Effector memory CD8-positive, alpha-beta T cell (primary cell): Measurements from ENCODE around the gene PERP.
"Not testable (repeated sequence)": the region's sequence is repeated elsewhere in the genome, so short reads cannot be mapped to it uniquely, and the experiment has no call there.

ENCODE experiments used
- ATAC-seq: fragments of 150-1000 bp; cut with Tn5 transposase; replicated peaks from 2 replicates; pipeline ENCODE4 v1.10.0; 2021; ENCODE audit warnings: mild to moderate bottlenecking, moderate library complexity
- DNase-seq, 3 experiments: peaks; one replicate each; pipeline ENCODE4 v3.0.0; 2021
- H3K27ac Mint-ChIP-seq, 2 donors: one replicate each; pipeline ENCODE4 v1.8.0; 2022; ENCODE audit warnings: mild to moderate bottlenecking in 2 of 2, mixed read lengths in 2 of 2, moderate library complexity in 2 of 2
- H3K27me3 Mint-ChIP-seq, 2 donors: one replicate each; pipeline ENCODE4 v1.8.0; 2022; ENCODE audit warnings: mixed read lengths in 2 of 2
- H3K36me3 Mint-ChIP-seq: one replicate; pipeline ENCODE4 v1.8.0; 2022; ENCODE audit warnings: mild to moderate bottlenecking, moderate library complexity, mixed read lengths; ENCODE audit not compliant: insufficient read depth
- H3K4me1 Mint-ChIP-seq, 2 donors: one replicate each; pipeline ENCODE4 v1.8.0; 2022; ENCODE audit warnings: low read depth in 2 of 2, mixed read lengths in 2 of 2
- H3K4me3 Mint-ChIP-seq, 2 donors: one replicate each; pipeline ENCODE4 v1.8.0; 2022; ENCODE audit warnings: mild to moderate bottlenecking in 2 of 2, mixed read lengths in 2 of 2, moderate library complexity in 2 of 2
- H3K9me3 Mint-ChIP-seq, 2 donors: one replicate each; pipeline ENCODE4 v1.8.0; 2022; ENCODE audit warnings: mixed read lengths in 2 of 2

Gene PERP

DNA sequence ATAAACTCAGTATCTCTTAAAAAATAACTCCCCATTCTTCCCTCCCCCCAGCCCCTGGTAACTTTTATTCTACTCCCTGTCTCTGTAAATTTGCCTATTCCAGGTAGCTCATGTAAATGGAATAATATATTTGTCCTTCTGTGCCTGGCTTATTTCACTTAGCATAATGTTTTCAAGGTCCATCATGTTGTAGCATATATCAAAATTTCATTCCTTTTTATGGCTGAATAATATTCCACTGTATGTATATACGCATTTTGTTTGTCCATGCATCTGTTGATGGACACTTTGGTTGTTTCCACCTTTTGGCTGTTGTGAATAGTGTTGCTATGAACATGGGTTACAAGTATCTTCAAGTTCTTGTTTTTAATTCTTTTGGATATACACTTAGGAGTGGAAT lies 13.0 kb downstream of the PERP start:
- DNase-seq: no peak
- Mint-ChIP-seq H3K4me1 (no peaks in the 10 kb centered on the region), H3K4me3 (no peak overlapping the region), H3K27me3 (no peaks in the 10 kb centered on the region), H3K36me3 (no peaks in the 10 kb centered on the region), H3K9me3 (peaks cover 0 to 2% of the 10 kb centered on the region in 2 donors), H3K27ac (no peak overlapping the region)
- ATAC-seq: no peak

DNA sequence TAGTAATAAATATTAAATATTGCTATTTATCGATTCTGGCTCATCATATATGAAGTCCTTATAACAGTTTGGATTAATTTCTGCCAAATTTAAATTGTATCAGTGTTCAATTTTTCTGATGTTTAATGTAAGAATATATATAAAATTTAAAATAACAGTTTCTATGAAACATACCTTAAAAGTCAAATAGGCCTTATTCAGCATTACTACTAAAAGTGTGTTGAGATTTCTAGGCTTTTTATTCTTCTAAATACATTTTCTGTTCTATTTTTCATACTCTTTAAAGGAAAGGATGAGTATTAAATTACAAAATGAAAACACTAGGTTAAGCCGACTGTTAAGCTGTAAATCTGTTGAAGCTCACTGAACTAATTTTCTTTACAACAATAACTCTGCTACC lies 13.6 kb downstream of the PERP start:
- H3K9me3 Mint-ChIP-seq: peaks cover 0 to 2% of the 10 kb centered on the region in 2 donors
- DNase-seq (no peak), ATAC-seq (no peak)
- no peak overlapping the region for H3K4me3 Mint-ChIP-seq
- H3K4me1 Mint-ChIP-seq: no peaks in the 10 kb centered on the region
- H3K36me3 Mint-ChIP-seq: no peaks in the 10 kb centered on the region
- no peak overlapping the region for H3K27ac Mint-ChIP-seq
- no peaks in the 10 kb centered on the region for H3K27me3 Mint-ChIP-seq

DNA sequence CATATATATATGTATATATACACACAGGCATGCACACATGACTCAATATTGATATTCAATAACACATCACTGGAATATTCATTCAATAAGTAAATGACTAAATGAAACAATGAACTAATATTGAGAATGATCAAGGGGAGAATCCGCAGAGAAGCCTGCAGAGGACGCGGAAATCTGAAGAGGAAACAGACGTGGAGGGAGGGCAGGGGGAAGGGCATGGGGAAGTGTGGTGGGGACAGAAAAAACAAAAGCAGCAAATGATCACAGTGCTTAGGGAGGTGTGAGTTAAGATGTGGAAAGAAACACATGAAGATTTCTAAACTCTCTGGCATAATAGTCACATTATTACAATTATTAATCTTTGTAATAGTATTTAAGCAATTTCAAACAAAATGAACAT lies 14.5 kb downstream of the PERP start:
- H3K4me1 Mint-ChIP-seq: no peaks in the 10 kb centered on the region
- H3K27ac Mint-ChIP-seq: no peak overlapping the region
- H3K27me3 Mint-ChIP-seq: no peaks in the 10 kb centered on the region
- H3K9me3 Mint-ChIP-seq: no peaks in the 10 kb centered on the region
- H3K36me3 Mint-ChIP-seq: no peaks in the 10 kb centered on the region
- DNase-seq (no peak), ATAC-seq (no peak)
- no peak overlapping the region for H3K4me3 Mint-ChIP-seq

DNA sequence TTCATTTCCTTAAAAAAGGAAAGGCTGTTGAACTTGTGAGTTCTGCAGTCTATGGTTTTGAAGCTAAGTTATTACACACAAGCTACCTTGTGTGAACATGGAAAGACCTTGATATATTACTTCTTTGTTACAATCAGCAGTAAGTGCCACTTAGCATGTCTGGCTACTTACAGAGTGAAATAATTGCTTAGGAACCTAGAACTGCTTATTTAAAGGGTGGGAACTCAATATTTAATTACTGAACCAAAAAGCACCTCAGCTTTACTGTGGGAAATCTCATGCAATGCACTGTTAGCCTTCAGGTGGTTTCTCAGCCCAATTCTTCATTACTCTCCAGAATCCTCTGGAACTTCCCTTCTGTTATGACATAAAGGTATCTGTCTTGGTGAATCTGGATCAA lies 17.9 kb downstream of the PERP start:
- no peaks in the 10 kb centered on the region for H3K9me3 Mint-ChIP-seq
- H3K27ac Mint-ChIP-seq: no peak overlapping the region
- H3K4me1 Mint-ChIP-seq: no peaks in the 10 kb centered on the region
- H3K36me3 Mint-ChIP-seq: no peaks in the 10 kb centered on the region
- no peak overlapping the region for H3K4me3 Mint-ChIP-seq
- ATAC-seq: no peak
- no peak for DNase-seq
- H3K27me3 Mint-ChIP-seq: no peaks in the 10 kb centered on the region

DNA sequence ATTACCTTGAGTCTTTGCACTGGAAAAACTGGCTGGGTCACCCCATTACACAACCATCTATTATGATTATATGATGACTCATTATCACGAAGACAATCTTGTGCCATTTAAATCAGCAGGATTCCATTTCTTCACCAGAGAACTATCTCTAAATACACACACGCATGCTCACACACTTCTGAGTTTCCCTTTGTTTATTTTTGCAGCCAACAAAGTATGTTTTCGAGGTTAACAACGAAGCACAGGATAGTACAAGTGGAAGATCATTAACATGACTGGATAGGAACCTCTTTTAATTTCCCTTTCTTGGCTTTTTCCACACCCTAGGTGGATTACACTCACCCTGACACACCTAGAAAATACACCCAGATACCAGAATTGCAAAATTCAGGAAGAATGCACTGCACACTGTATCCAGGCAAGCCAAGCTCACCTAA lies 18.9 kb downstream of the PERP start:
- H3K9me3 Mint-ChIP-seq: no peaks in the 10 kb centered on the region
- no peak for DNase-seq
- H3K27me3 Mint-ChIP-seq: peaks cover 0 to 2% of the 10 kb centered on the region in 2 donors
- no peaks in the 10 kb centered on the region for H3K36me3 Mint-ChIP-seq
- H3K27ac Mint-ChIP-seq: no peak overlapping the region
- H3K4me3 Mint-ChIP-seq: no peak overlapping the region
- ATAC-seq: no peak
- no peaks in the 10 kb centered on the region for H3K4me1 Mint-ChIP-seq

DNA sequence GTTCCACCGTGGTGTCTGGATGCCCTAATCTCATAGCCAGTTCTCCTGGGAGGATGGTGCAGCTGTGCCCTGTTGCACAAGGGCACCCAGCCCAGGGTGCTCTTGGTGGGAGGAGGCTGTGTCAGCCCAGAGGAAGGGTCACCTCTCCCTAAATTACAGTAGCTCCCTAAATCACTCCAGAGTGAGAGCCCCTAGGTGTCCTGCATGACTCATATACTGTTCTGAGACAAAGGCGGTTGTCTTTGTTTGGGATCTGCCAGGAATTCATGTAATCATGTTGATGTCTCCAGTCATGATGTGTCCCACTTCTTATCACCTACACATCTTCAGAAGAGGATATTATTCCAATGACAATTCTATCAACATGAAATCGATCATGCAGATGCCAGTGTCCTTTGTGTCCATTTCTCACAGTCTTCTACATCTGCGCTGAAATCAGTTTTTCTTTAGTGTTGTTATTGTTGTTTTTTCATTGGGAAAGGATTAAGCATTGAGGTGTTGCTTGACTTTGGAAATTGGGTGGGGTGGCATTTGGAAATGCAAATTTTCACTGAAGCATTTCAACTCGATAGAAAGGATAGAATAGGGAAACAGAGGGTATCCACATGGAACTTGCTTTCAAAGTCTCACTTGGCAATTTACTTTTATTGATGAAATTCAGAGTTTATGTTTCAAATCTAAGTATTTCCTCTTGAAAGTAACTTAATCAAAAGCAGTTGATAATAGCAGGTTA lies 19.5 kb downstream of the PERP start:
- H3K27me3 Mint-ChIP-seq: peaks cover 0 to 8% of the 10 kb centered on the region in 2 donors
- no peak overlapping the region for H3K4me3 Mint-ChIP-seq
- no peaks in the 10 kb centered on the region for H3K4me1 Mint-ChIP-seq
- no peak overlapping the region for H3K27ac Mint-ChIP-seq
- H3K9me3 Mint-ChIP-seq: no peaks in the 10 kb centered on the region
- DNase-seq (no peak), ATAC-seq (no peak)
- H3K36me3 Mint-ChIP-seq: no peaks in the 10 kb centered on the region

DNA sequence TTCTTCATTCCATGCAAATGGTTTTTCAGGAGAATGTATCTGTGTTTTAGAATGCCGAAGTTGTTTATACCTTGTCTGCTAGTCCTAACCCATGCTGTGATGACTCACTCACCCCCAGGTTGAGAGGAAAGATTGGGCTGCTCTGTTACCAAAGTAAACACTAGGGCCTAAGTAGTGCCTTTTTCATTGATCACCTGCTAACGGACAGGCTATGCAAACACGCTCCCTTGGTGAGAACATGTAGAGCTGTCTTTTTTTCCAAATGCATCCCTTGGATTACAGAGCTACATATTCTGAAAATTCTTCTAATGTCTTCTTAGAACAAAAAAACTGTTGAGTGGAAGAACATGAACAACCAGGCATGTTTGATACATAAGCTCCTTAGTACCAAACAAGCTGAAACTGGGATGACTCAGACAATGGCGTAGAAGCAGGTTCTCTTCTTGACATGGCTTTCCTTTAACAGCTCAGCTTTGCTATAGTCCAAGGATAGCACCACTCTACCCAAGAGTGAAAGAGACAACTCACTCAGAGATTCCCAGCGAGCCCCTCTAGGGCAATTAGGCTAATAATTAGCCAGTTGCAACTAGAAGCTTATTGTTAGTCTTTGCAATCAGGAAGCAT lies 20.5 kb downstream of the PERP start:
- ATAC-seq (no peak), DNase-seq (no peak)
- Mint-ChIP-seq H3K4me1 (no peaks in the 10 kb centered on the region), H3K9me3 (no peaks in the 10 kb centered on the region), H3K27me3 (peaks cover 4 to 18% of the 10 kb centered on the region in 2 donors), H3K27ac (no peak overlapping the region), H3K4me3 (no peak overlapping the region), H3K36me3 (no peaks in the 10 kb centered on the region)

DNA sequence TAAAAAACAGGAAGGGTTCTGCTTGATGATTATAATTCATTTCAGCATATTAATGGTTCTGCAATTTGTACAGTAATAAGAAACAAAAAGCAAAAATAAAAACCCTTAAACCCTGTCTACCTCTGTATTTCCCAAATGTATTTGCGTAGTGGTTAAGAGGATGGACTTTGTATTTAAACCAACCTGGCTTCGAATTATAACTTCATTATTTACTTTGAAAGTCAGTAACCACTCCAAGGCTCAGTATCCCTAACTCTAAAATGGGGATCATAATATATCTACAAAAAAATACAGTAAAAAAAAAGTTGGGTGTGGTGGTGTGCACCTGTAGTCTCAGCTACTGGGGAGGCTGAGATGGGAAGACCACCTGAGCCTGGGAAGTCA lies 21.4 kb downstream of the PERP start:
- Mint-ChIP-seq H3K4me1 (no peaks in the 10 kb centered on the region), H3K9me3 (no peaks in the 10 kb centered on the region), H3K36me3 (no peaks in the 10 kb centered on the region), H3K4me3 (no peak overlapping the region), H3K27ac (no peak overlapping the region), H3K27me3 (peaks cover 8 to 25% of the 10 kb centered on the region in 2 donors)
- no peak for DNase-seq
- ATAC-seq: no peak

DNA sequence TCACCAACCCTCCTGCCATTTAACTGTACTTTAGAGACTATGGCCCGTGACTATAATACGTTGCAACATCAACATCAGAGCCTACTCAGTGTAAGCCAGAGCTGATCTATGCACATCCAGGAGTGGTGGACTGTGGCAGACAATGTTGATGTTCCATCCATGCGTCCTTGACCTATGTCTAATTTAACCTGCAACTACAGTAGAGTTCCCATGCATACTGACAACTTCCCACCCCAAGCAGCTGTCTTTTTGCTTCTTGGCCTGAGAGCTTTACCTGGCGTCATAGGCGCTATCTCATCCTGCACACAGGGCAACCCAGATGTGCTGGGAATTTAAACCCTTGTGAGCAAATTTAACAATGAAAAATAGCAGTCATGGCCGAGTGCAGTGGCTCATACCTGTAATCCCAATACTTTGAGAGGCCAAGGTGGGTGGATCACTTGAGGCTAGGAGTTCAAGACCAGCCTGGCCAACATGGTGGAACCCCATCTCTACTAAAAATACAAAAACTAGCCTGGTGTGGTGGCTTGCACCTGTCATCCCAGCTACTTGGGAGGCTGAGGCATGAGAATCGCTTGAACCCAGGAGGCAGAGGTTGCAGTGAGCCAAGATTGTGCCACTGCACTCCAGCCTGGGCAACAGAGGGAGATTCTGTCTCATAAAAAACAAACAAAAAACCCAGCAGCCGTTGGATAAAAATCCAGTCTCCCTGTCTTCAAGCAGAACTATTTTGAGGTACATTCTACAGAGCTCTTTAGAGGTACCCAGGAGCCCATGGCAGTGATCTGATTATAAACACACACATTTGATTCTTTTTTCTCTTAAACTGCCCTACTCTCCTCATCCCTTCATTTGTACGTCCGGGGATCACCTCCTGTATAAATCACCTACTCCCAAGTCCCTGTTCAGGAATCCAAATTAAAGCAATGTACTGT lies 22.0 kb downstream of the PERP start:
- Mint-ChIP-seq H3K36me3 (no peaks in the 10 kb centered on the region), H3K27ac (no peak overlapping the region), H3K4me1 (no peaks in the 10 kb centered on the region), H3K4me3 (no peak overlapping the region), H3K9me3 (no peaks in the 10 kb centered on the region), H3K27me3 (peaks cover 15 to 32% of the 10 kb centered on the region in 2 donors)
- DNase-seq (no peak), ATAC-seq (no peak)

DNA sequence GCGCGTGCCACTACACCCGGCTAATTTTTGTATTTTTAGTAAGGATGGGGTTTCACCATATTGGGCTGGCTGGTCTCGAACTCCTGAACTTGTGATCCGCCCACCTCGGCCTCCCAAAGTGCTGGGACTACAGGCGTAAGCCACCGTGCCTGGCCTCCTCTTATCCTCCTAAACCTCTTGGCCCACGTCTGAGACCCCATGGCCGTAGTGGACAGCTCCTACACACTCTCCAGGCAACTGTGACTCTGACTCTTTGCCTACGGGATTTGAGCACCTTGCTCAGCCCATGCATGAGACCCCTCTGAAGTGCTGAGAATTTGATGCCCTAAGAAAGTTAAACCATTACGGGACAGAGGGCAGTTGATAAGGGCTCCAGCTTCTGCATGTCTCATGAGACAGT lies 25.0 kb downstream of the PERP start:
- no peak overlapping the region for H3K27ac Mint-ChIP-seq
- no peak for ATAC-seq
- peaks cover 39 to 61% of the 10 kb centered on the region in 2 donors for H3K27me3 Mint-ChIP-seq
- no peaks in the 10 kb centered on the region for H3K4me1 Mint-ChIP-seq
- no peaks in the 10 kb centered on the region for H3K36me3 Mint-ChIP-seq
- no peak overlapping the region for H3K4me3 Mint-ChIP-seq
- no peaks in the 10 kb centered on the region for H3K9me3 Mint-ChIP-seq
- DNase-seq: no peak

DNA sequence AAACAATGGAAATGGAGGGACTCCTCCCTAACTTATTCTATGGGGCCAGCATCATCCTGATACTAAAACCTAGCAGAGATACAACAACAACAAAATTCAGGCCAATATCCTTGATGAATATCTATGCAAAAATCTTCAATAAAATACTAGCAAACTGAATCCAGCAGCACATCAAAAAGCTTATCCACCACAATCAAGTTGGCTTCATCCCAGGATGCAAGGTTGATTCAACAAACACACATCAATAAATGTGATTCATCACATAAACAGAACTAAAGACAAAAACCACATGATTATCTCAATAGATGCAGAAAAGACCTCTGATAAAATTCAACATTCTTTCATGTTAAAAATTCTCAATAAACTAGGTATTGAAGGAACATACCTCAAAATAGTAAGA lies 27.7 kb downstream of the PERP start:
- H3K27ac Mint-ChIP-seq, DNase-seq, H3K4me1 Mint-ChIP-seq, H3K4me3 Mint-ChIP-seq, H3K36me3 Mint-ChIP-seq, ATAC-seq, H3K9me3 Mint-ChIP-seq: not testable (repeated sequence)
- peaks cover 49 to 87% of the 10 kb centered on the region in 2 donors for H3K27me3 Mint-ChIP-seq

DNA sequence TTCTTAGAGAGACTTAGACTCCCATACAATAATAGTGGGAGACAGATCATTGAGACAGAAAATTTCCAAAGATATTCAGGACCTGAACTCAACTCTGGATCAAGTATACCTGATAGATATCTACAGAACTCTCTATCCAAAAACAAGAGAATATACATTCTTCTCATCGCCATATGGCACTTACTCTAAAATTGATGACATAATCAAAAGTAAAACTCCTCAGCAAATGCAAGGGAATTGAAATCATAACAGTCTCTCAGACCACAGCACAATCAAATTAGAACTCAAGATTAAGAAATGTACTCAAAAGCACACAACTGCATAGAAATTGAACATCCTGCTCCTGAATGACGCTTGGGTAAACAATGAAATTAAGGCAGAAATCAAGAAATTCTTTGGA lies 28.7 kb downstream of the PERP start:
- Mint-ChIP-seq H3K9me3 (no peaks in the 10 kb centered on the region), H3K27ac (no peak overlapping the region), H3K4me1 (no peaks in the 10 kb centered on the region), H3K4me3 (no peak overlapping the region), H3K36me3 (no peaks in the 10 kb centered on the region), H3K27me3 (peaks cover 53 to 97% of the 10 kb centered on the region in 2 donors)
- no peak for DNase-seq
- ATAC-seq: no peak

DNA sequence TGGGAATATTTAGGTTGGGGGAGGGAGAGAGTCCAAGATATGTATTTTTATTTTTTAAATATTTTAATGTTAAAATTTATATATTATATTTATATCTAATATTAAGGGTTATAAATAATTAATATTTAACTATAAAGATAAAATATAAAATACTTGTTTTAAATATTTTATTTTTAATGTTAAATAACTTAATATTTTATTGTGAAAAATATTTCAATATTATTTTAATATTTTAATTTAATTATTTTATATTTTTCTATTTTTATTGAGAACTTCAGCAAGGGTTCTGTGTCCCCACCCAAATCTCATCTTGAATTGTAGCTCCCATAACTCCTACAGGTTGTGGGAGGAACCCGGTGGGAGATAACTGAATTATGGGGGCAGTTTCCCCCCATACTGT lies 34.0 kb downstream of the PERP start:
- DNase-seq (no peak), ATAC-seq (no peak)
- Mint-ChIP-seq H3K4me1 (no peaks in the 10 kb centered on the region), H3K27ac (no peak overlapping the region), H3K9me3 (no peaks in the 10 kb centered on the region), H3K36me3 (no peaks in the 10 kb centered on the region), H3K27me3 (peaks cover 23 to 65% of the 10 kb centered on the region in 2 donors), H3K4me3 (no peak overlapping the region)
